MM.1S (cell line): ENCODE data around the gene LAMTOR5.

ENCODE experiments used
- EZH2 ChIP-seq: fragments of 300-600 bp; sonication (generic); optimal IDR thresholded peaks from 2 replicates; pipeline ENCODE3; 2017; ENCODE audit warnings: low read depth, mild to moderate bottlenecking, antibody characterized with exemption, low read length, mixed read lengths
- TF ChIP-seq, protein P1 (sequence below): fragments of 300-600 bp; sonication (generic); IDR thresholded peaks from 2 replicates; pipeline ENCODE4 v1.5.1; 2016; ENCODE audit warnings: antibody characterized with exemption, low read length, mixed read lengths

DNA sequence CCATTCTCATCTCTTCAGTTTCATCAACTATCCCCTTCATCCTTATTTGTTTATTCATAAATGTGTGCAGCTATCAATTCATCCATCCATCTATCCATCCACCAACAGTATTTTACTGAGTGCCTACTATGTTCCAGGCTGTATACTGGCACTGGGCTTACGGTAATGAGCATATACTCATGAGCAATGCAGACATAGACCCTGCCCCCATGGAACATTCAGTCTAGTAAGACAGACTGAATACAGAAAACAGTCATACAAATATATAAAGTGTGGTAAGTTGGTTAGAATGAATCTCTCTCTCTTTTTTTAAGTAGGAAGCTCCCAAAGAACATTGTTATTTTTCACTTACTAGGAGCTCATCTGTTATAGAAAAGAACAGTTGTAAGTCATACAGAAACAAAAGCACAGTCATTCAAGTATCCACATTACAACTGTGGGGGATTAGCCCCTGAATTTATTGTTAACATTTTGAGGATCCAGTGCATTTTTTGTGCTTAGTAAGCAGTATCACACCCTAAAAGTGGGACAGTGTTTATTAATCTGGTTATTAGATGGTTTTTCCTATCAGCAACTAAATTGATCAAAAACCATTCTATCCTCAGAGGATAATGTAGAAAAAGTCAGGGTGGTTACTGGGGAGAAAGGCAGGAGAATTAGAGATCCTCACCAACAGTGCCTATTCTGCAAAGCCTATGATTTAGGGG is 20.3 kb downstream of the LAMTOR5 start:
- TF ChIP-seq, protein P1, sequence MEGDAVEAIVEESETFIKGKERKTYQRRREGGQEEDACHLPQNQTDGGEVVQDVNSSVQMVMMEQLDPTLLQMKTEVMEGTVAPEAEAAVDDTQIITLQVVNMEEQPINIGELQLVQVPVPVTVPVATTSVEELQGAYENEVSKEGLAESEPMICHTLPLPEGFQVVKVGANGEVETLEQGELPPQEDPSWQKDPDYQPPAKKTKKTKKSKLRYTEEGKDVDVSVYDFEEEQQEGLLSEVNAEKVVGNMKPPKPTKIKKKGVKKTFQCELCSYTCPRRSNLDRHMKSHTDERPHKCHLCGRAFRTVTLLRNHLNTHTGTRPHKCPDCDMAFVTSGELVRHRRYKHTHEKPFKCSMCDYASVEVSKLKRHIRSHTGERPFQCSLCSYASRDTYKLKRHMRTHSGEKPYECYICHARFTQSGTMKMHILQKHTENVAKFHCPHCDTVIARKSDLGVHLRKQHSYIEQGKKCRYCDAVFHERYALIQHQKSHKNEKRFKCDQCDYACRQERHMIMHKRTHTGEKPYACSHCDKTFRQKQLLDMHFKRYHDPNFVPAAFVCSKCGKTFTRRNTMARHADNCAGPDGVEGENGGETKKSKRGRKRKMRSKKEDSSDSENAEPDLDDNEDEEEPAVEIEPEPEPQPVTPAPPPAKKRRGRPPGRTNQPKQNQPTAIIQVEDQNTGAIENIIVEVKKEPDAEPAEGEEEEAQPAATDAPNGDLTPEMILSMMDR, result no peak
- TF ChIP-seq EZH2, result no peak
